GM12891 (cell line): ENCODE data around the gene GDA.
"Not testable (repeated sequence)": the region's sequence is repeated elsewhere in the genome, so short reads cannot be mapped to it uniquely, and the experiment has no call there.

ENCODE experiments used
- DNase-seq: peaks from one replicate; pipeline ENCODE4 v3.0.0; 2011; ENCODE audit warnings: low spot score; ENCODE audit not compliant: insufficient read length
- FAIRE-seq: peaks from 2 replicates; lab custom pipeline; 2011; peaks lifted over from hg19 to GRCh38; lab: Jason Lieb, UNC
- PAX5 ChIP-seq: IDR thresholded peaks from 2 replicates; pipeline ENCODE4 v1.6.1; 2011; ENCODE audit warnings: low read length, moderate library complexity, mild to moderate bottlenecking; ENCODE audit not compliant: insufficient read depth, severe bottlenecking
- POLR2A ChIP-seq: IDR thresholded peaks from 2 replicates; pipeline ENCODE4 v1.6.1; 2011; ENCODE audit warnings: low read depth, low read length, control low read depth
- POLR2AphosphoS5 ChIP-seq: IDR thresholded peaks from 2 replicates; pipeline ENCODE4 v1.6.1; 2011; ENCODE audit warnings: low read depth, low read length, control low read depth
- POU2F2 ChIP-seq: IDR thresholded peaks from 2 replicates; pipeline ENCODE4 v1.6.1; 2011; ENCODE audit warnings: low read depth, mild to moderate bottlenecking, control low read depth, low read length, moderate library complexity
- SPI1 ChIP-seq: IDR thresholded peaks from 2 replicates; pipeline ENCODE4 v1.6.1; 2011; ENCODE audit warnings: low read depth, low read length, control low read depth
- TAF1 ChIP-seq: IDR thresholded peaks from 2 replicates; pipeline ENCODE4 v1.6.1; 2011; ENCODE audit warnings: low read depth, low read length, control low read depth

Gene GDA

GRCh38 chr9:72263572-72263971, 114.3 kb downstream of the GDA start:
- FAIRE-seq (no peak), DNase-seq (no peak)
- TF ChIP-seq PAX5 (no peak), TAF1 (no peak), POLR2A (no peak), POLR2AphosphoS5 (no peak), POU2F2 (no peak), SPI1 (no peak)

GRCh38 chr9:72268961-72269360, 119.7 kb downstream of the GDA start:
- FAIRE-seq (no peak), DNase-seq (no peak)
- TF ChIP-seq POLR2A (no peak), POU2F2 (no peak), TAF1 (no peak), PAX5 (no peak), SPI1 (no peak), POLR2AphosphoS5 (no peak)

DNA sequence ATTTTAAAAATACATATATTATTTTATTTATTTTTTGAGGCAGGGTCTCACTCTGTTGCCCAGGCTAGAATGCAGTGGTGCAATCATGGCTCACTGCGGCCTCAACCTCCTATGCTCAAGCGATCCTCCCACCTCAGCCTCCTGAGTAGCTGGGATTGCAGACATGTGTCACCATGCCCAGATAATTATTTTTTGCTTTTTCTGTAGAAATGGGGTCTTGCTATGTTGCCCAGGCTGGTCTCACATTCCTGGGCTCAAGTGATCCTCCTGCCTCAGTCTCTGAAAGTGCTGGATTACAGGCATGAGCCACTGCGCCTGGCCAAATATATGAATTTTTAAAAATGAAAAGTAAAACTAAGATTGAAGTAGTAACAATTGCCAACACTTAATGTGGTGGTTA, 121.1 kb downstream of the GDA start:
- not testable (repeated sequence) for DNase-seq, FAIRE-seq

DNA sequence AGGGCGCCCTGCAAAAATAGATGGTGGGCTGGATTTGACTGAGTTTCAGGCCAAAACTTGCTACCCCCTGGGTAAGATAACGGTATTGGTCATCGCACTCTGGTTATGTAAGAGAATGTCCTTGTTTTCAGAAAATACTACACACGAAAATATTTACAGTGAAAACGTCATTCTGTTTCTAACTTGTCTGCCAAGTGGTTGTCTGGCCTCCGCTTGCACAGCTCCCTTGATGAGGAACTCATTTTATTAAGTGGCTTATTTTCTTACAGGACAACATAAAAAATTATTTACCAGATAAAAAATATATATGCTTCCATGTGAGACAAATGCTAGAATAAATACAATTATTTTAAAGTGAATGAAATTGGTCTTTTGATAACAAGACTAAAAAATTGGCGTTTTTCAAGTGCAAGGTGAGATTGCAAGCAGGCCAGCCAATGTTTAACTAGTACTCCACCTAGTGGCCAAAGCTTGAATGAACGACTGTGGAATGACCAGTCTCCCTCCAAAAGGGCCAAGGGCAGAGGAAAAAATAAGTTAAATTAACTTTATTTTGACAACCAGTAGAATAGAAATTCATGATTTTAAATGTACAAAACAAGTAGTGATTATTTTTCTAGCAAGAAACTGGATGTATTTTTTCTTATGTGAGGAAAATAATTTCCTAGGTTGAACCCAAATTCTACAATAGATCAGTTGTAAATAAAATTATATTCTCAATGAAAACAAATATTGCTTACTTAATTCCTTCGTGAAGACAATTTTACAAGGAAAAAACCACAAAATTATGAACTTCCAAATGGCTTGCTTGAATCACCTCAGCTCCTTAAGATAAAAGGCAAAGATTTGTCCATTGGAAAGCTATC, 122.6 kb downstream of the GDA start:
- peak; percentile 31 for FAIRE-seq
- TF ChIP-seq PAX5 (no peak), POLR2A (no peak), SPI1 (no peak), POLR2AphosphoS5 (no peak), POU2F2 (no peak), TAF1 (no peak)
- peak; percentile 37 for DNase-seq

- no peak for TF ChIP-seq TAF1
- TF ChIP-seq POLR2A: no peak
- no peak for TF ChIP-seq POLR2AphosphoS5
- DNase-seq (no peak), FAIRE-seq (no peak)
These were observed 125.2 kb downstream of the GDA start for GRCh38 chr9:72274441-72274840.

DNA sequence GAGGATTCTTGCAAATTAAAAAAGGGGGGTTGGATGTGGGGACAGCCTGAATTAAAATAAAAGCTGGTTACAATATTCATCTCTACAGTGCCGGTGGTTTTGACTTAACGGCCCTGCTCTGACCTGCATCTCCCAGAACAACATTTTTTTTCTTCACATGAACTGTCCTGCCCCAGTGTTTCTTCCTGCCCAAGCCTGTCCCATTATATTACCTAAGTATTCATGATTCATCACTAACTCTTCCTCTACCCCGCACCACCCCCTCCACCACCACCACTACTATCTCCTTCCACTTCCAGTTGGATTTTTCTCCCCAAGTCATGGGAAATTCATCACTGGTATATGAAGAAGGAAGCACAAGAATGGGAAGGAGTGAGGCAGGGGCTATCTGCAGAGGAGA, 125.7 kb downstream of the GDA start:
- DNase-seq (no peak), FAIRE-seq (no peak)
- TF ChIP-seq SPI1: no peak
- no peak for TF ChIP-seq POLR2A
- TF ChIP-seq POLR2AphosphoS5: no peak
- TF ChIP-seq TAF1: no peak
- TF ChIP-seq POU2F2: no peak
- no peak for TF ChIP-seq PAX5

GRCh38 chr9:72276429-72276828, 127.2 kb downstream of the GDA start:
- FAIRE-seq (no peak), DNase-seq (no peak)
- TF ChIP-seq PAX5 (no peak), SPI1 (no peak), TAF1 (no peak), POLR2A (no peak), POU2F2 (no peak), POLR2AphosphoS5 (no peak)

DNA sequence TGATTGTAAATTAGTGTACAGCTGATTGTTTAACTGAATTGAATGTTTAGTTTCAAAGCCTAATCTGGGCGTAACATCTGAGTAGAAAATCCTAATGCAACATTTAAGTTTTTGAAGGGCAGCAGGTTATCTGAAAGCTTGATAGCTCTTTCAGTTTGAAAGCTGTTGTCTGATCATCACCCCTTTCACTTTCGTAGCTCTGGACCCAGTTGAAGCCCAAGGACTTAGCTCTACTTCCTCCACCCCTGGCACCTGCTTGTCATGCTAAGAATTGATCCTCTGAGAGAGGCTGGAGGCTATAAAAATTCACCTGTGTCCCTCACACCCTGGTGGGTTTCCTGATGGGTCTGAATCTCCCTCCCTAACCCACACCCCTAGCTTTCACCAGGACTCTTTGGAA, 129.7 kb downstream of the GDA start:
- no peak for DNase-seq
- TF ChIP-seq TAF1 (no peak), SPI1 (no peak), POU2F2 (no peak), POLR2A (no peak), PAX5 (no peak), POLR2AphosphoS5 (no peak)
- FAIRE-seq: no peak

- FAIRE-seq (peak; percentile 92), DNase-seq (peak; percentile 39)
- TF ChIP-seq SPI1 (no peak), POU2F2 (no peak), POLR2AphosphoS5 (no peak), PAX5 (no peak), TAF1 (no peak), POLR2A (no peak)
These were observed 131.8 kb downstream of the GDA start for GRCh38 chr9:72280913-72281500.

- TF ChIP-seq POLR2A (no peak), POU2F2 (no peak), SPI1 (no peak), POLR2AphosphoS5 (no peak), TAF1 (no peak), PAX5 (no peak)
- no peak for FAIRE-seq
- DNase-seq: no peak
These were observed 140.2 kb downstream of the GDA start for GRCh38 chr9:72289401-72289800.
